SK-N-MC (cell line): Measurements from ENCODE around the gene C1QTNF4.

Source experiments
- EZH2 ChIP-seq: fragments of 200-600 bp; sonication (generic); IDR thresholded peaks from one replicate; pipeline ENCODE4 v1.6.1; 2017; ENCODE audit warnings: antibody characterized with exemption
- FOXP2 ChIP-seq: optimal IDR thresholded peaks from 2 replicates; pipeline ENCODE3; 2011; ENCODE audit warnings: mild to moderate bottlenecking, moderate library complexity; ENCODE audit not compliant: insufficient read depth; ENCODE audit errors: extremely low read length, control extremely low read depth
- POLR2AphosphoS5 ChIP-seq: IDR thresholded peaks from 2 replicates; pipeline ENCODE4 v1.6.1; 2012; ENCODE audit warnings: mild to moderate bottlenecking, low read depth, low read length, borderline replicate concordance

DNA sequence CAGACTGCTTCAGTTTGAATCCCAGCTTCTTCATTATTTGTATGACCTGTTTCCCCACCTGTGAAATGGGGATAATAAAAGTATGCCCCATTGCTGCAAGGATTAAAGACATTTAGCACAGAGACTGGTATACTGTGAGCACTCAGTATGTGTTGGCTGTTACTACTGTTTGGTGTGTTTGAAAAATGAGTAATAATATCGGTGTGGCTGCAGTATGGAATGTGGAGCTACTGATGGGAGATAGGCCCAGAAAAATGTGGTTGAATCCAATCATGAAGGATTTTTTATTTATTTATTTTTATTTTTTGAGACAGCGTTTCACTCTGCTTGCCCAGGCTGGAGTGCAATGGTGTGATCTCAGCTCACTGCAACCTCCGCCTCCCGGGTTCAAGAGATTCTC, 9.1 kb upstream of the C1QTNF4 start:
- TF ChIP-seq EZH2 (no peak), POLR2AphosphoS5 (no peak), FOXP2 (no peak)
